GM18907 (cell line): ENCODE results near the gene IMMP1L.

Experiments used
- ATAC-seq: cut with Tn5 transposase; IDR thresholded peaks from one replicate; pipeline ENCODE4 v1.9.1; 2021; ENCODE audit warnings: mild to moderate bottlenecking, moderate library complexity; ENCODE audit not compliant: unreplicated experiment

Gene IMMP1L

DNA sequence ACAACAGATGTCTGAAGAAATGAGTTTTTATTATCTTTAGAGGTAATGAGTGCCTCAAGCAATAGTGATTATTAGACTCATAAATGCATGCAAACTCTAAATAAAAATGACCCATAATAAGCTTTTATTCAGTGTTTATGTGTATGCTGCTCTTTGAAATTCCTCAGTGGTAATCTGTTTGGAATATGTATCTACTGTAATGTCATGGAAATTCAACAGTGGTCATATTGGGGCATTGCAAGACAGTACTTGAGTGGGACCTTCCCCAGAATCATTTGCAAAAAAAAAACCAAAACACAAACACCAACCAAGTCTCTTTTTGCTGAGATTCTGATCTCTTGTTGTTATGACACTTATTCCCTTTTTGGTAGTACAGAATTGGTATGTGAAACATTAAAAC lies 104.8 kb downstream of the IMMP1L start:
- no peak for ATAC-seq

DNA sequence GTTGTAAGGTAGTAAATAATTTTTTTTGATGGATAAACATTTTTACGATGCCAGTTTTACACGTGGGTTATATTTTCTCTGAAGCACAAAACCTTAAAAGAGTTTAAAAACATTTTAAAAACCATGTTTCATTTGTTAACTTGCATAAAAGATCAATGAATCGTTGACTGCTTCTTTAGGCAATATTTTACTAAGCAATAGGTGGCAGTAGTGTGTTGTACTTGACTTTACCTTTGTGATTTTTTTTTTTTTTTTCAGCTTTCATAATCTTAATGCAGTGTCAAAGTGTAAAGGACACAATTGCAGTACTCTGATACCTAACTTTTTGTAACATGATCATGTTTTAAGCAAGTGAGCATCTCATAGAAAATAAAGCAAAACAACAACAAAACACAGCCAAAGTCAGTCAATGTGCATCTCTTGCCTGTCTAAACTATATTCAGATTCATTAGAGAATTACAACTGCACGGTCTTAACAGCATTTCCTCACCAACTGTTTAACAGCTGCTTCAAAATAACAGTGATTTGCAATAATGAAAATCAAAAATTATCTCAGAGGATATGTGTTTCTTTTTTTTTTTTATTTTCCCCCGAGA lies 112.1 kb downstream of the IMMP1L start:
- peak; percentile 61 for ATAC-seq

DNA sequence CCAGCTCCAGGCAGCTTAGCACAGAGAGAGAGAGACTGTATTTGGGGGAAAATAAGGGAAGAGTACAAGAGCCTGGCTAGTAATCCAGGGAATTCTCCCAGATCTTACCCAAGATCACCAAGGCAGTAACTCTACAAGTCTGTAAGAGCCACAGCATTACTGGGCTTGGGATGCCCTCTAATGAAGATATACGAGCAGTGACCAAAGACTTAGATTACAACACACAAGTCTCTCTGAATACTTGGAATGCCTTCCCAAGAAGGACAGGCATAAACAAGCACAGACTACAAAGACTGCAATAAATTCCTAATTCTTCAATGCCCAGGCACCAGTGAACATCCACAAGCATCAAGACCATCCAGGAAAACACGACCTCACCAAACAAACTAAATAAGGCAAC lies 122.0 kb downstream of the IMMP1L start:
- no peak for ATAC-seq

DNA sequence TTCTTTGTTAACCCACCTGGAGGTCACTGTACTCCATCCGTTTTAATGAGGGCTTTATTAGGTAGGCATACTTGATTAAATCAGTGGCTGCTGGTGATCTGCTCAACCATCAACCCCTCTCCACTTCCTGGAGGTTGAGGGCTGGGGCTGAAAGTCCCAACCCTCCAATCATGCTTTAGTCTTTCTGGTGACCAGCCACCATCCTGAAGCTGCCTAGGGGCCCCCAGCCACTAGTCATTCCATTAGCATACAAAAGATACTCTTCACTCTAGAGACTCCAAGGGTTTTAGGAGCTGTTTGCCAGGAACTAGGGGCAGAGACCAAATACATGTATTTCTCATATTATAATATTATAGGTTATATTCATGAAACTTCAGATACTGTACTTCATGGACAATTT lies 126.3 kb downstream of the IMMP1L start:
- ATAC-seq, result no peak
